NCI-H2227 (cell line): Measurements from ENCODE around the gene ENHO.

Experiments
- DNase-seq: peaks from one replicate; lab custom pipeline; 2025; ENCODE audit not compliant: unreplicated experiment; lab: John Stamatoyannopoulos, UW

Gene ENHO

DNA sequence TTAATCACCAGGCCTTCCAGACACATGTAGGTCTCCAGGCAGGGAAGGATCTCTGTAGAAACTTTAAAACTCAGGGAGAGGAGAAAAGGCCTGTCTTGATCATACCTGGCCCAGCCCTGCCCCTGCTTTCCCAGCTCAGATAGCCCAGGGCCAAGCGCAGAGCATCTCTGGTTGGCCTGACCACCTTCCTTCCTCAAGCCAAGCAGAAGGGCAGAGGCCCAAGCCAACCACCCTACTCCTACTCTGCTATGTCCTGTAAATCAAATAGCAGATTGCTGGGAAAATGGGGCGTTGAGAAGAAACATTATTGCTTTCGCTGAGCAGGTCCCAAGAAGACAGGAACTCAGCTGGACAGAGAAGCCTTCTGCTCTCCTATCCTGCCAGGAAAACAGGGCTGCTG is 14.3 kb downstream of the ENHO start:
- DNase-seq, result no peak

DNA sequence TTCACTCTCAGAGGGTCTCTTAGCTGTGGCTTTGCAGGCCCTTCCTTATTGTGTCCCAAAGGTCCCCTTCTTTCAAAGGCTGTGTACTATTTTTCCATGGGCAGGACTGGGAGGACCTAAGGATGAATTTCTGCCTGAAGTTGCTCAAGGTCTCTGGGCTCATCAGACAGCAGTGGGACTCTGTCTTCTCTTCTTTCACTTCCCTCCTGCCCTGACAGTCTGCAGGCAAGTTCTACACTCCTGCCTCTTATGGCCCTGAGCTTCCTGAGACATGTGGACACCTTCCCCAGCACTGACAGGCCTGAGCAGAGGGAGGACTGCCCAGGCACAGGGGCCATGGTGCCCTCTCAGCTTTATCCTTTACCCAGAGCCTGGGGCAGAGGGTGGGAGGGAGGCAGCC is 14.8 kb downstream of the ENHO start:
- DNase-seq, result no peak

DNA sequence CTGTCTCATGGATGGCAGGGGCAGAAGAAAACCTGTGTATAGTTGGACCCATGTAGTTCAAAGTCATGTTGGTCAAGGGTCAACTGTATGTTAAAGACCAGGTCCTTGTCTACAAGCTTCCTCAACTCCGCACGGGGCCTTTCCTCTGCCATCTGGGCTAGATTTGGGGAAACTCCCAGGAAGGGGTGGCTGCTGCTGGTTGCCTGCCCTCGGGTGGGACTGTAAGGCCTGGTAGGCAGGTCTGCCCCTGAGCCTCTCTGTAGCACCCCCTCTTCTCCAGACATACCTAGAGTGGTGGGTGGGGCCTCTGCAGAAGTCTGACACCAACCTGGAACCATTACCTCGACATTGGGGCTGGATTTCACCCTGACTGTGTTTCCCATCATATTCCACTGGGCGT is 15.2 kb downstream of the ENHO start:
- no peak for DNase-seq

DNA sequence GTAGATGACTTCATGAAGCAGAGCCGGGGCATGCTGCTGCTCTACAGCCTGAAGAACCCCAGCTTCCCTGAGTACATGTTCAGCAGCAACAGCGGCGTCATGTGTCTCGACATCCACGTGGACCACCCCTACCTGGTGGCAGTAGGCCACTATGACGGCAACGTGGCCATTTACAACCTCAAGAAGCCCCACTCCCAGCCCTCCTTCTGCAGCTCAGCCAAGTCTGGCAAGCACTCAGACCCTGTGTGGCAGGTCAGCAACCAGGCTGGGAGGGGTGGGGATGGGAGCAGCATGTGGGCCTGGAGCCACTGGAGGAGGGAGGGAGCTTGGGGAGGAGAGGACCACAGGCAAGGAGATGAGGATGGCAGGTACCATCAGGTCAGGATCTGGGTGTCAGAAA is 16.2 kb downstream of the ENHO start:
- no peak for DNase-seq

DNA sequence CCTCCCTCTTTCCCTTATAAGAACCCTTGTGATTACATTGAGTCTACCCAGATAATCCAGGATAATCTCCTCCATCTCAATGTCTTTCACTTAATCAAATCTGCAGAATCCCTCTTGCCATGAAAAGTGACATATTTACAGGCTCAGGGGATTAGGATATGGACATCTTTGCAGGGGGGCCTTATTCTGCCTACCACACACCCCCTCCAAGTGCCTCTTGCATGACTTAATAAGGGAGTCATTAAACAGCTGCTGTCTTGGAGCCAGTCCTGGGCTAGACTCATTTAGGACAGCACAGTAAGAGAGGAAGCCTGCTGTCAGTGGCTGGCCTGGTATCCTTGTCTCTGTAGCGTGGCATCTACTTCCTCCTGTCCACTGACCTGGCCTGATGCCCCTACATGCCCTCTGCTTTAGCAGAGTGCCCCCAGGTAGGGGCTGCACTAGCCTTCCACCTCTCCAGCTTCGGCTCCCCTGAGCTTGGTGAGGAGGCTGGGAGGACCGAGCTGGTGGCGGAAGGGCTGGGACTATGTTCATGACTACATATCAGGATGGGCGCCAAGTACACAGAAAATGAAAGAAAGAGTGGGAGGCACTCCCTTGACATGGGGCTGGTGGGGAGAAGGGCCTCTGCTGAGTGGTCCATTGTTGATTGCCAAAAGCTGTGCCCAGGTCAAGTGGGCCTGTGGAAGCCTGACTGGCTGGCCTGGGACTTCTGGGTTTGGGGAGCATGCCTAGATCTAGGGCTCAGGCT is 17.2 kb downstream of the ENHO start:
- DNase-seq, result no peak

DNA sequence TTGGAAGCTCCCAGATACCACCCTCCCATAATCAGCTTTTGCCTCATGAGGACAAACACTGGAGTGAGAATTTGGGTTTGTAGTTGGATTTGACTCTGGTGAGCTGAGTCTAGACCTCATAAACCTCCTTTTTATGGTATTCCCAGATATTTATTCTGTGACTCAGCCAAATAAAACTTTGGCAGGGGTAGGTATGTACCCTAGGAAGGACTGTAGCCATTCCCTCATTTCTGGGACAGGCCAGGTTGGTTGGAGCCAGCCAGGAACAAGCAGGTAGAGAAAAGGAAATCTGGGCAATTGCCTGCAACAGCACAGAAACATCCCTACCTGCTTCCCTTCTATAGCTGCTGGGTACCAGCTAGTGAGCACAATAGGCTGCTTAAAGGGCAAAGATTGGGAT is 19.4 kb downstream of the ENHO start:
- no peak for DNase-seq

DNA sequence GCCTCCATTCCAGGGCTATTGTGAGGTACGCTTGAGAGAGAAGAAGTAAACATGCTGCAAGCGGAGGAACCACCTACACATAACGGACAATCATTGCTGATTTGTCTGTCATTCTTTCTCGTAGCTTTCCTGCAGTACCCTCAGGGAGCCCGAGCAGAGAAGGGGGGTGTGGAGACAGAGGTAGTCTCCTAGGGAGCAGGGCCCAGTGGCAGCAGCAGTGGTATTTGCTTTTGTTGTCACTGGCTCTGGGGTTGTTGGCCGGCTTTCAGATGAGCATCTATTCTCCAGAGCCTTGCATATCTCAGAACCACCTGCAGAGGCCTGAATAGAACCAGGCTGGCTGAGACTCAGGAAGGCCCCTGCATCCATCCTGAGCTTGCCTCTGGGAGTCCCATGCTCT is 19.9 kb downstream of the ENHO start:
- no peak for DNase-seq

DNA sequence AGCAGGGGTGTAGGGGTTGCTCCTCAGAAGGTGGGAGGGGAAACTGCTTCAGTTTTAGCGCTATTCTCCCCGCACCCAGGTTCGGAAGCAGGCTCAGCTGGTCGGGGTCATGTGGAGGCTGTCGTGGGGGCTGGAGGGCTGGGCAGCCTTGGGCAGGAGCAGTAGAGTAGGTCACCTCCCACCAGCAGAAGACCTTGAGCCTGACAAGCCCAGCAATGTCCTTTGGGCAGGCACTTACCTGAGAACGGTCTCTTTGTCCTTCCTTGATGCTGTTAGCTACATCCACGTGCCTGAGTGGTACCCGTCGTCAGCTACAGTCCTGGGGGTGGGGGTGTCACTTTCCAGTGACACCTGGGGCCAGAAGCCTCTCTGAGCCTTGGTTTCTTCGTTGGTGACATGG is 20.3 kb downstream of the ENHO start:
- no peak for DNase-seq

DNA sequence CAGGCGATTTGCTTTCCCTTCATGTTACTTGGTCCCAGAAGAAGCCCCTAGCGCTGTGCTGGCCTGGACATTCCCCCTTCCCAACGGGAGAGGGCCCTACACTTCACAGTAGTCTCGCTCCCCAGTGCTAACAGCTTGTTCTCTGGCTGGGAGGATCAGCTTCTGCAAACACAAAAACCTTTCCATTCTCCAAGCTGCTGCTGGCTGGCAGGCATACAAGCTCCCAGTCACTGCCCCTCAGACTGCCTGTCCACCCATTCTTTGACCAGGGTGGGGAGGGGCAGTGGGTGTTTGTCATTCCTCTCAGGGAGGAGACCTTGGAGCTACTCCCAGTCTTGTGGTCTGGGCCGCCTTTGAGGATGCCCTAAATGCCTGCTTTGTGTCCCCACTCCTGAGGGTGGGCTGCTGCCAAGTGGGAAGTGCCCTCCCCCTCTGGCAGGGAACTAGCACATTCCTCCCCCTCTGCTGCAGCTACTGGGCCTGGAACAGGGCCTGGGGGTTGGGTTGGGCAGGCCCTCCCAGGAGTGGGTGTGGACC is 20.8 kb downstream of the ENHO start:
- DNase-seq, result no peak

DNA sequence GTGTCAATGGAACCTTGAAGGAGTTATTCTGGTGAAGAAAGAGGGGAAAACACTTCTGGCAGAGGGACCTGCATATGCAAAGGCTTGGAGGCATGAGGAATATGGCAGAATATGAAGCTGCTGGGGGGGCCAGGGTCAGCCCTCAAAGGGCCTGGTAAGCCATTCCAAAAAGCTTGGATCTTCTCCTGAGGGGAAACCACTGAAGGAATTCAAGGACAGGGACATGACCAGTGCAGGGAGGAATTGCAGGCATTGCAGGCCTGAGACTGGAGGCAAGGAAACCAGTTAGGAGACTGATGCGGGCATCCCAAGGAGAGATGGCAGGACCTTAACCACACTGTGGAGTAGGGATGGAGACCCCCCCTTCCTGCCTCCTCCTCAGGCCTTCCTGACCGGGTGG is 21.4 kb downstream of the ENHO start:
- no peak for DNase-seq

DNA sequence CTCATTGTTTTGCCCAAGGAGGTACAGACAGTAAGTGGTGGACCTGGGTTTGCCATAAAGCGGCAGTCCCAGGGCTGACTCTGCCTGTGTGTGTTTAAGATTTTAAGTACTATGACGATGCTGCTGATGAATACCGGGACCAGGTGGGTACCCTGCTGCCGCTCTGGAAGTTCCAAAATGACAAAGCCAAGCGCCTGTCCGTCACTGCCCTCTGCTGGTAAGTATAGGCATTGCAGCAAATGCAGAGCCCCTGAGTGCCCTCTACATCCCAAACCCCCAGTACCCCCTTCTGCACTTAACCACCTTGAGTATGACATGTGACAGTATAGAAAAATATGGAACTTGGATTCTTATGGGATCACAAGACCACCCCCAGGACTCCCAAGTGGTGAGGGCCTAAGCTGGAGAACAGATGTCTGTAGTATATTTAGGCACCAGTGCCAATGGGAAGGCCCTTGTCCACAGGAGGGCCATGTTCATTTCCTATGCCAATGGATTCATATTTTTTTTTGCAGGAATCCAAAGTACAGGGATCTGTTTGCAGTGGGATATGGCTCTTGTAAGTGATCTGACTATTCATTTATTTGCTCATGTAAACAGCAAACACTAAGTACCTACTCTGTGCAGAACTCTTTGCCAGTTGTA is 22.0 kb downstream of the ENHO start:
- peak; percentile 43 for DNase-seq

DNA sequence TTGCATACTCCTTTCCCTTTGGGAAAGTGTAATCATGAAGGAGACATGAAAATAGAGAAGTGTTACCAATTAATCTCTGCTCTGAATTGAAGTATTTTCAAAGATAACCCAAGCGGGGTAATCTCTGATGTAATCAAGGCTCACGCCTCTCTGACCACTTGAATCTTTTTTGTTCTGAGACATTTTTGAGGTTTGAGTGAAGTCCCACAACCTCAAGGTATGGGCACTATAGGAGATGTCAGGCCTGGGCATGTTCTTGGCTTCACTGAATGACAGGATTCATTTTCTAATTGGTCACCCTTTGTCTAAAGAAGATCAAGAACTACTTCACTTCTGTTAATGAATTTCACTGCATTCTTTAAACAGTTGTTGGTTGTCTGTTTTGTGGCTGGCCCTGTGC is 23.7 kb downstream of the ENHO start:
- DNase-seq, result no peak

DNA sequence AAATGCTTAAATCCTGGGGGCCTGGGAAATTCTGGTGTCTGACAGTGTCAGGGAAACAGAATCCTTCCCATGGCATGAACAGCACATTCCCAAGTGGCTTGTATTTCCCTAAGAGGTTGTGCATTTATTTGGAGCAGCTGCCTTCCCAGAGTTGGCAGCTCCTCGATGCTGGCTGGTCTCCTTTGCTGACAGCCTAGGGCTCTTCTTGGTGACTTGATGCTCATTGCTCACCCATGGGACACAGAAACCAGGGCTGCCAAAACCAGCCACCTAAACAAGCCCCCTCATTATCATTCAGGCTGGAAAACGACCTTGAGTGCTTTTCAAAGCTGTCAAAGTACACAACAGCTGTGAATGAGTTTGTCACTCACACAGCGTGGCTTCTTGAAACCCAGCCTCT is 24.2 kb downstream of the ENHO start:
- no peak for DNase-seq

DNA sequence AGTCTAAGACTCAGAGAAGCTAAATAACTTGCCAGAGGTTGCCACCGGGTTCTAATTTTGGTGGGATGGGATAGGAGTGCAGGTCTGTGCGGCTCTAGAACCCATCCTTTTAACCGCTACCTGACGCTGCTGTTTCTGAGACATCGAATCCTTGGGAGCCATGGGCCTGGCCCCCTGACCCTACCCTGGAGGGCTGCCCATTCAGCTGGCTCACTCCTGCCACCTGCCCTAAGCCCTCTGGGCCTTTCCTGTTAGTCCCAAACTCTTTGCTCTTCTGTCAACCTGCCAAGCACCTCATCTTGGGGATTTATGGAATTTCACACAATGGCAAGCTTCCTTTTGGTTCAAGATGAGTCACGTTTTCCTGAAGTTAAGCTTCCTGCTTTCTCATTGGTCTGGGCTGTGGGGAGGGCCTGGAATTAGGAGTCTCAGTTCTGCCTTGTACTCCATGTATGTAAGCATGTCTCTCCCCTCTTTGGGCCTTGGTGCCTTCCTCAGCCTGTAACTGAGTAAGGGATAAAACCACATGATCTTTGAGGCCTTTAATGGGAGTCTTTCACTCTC is 26.6 kb downstream of the ENHO start:
- DNase-seq, result no peak

DNA sequence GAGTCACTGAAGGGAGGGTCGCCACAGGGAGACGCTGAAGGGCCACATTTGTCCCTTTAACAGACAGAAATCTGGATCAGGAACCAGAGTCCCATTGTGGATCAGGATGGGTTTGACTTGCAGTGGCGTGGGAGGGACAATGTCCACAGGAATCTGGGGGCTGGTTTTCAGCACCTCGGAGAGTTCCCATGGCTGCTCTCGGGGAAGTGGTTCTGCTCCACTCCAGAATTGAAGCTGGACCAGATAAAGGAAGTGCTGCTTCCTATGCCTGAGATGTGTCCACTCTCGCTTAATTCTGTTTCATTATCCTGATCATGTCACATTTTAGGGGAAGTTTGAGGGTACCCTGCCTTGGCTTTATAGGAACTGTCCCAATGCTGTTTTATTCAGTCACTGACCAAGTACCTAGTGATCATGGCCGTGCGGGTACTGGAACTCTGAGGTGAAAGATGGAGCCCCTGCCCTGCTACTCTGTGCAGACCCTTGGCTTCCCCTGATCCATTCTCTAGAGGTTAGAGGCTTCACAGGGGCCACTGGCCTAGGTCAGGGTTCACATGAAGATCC is 28.7 kb downstream of the ENHO start:
- no peak for DNase-seq

DNA sequence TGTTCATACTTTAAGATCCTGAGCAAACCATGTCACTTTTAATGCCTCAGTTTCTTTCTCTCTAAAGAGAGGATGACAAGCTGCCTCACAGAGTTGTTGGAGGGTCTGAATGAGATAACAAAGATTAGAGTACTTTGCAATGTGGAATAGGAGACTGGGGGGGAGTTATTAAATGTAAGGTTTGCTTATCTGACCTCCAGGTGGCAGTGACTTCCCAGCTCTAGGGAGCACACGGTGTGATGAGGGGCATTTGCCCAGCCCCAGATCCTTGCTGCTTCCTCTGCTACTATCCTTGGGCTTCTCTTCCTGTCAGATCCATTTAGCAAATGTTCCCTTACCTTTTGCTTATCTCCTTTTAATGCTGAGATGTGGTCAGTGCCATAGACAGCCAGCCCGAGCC is 30.7 kb downstream of the ENHO start:
- DNase-seq, result no peak

DNA sequence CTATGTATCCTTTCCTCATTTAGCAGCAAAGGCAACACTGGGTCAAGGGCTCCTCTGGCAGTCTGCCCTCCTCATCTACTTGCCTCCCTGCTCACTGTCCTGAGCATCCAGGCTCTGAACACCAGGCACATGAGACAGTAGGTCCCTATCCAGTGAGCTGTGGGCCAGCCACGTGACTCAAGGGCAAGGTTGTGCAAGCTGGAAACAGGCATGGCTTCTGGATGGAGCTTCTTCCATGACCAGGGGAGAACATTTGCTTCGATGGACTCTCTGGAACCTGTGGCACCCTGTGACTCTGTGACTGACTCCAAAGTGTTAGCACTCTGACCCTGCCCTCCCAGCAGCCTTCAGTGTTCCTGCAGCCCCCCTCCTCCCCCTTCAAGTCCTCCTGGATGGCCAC is 31.2 kb downstream of the ENHO start:
- no peak for DNase-seq

DNA sequence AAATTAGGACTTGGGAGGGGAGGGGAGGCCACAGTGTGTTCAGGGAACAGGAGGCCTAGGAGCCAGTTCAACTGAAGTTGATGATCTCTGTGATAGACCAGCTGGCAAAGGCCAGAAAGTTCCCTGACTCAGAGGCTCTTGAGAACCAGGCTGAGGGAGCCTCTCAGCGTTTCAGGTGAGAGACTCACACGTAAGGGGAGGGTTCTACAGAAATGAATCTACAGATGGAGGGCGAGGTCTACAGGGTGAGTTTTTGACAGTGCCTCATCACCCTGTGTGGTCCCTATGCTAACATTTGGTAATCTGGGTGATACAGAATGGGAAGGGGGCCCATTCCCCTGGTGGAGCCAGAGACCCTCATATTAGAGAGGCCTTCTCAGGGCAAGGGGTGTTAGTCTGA is 32.0 kb downstream of the ENHO start:
- no peak for DNase-seq

DNA sequence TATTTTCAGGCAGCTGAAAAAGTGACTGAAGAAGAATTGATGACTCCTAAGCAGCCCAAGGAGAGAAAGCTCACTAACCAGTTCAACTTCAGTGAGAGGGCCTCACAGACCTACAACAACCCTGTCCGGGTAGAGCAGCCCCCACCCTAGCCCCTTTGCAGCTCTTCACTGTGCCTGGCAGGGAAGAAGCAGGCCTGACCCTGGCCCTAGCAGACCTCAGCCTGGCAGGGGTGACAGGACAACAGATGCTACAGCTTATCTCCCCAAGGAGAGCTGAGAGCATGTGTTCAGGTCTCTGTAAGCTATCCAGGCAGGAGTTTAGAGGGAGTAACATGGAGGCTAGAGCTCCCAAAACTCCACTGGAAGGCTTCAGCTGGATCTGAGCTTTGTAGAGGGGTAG is 32.4 kb downstream of the ENHO start:
- no peak for DNase-seq

DNA sequence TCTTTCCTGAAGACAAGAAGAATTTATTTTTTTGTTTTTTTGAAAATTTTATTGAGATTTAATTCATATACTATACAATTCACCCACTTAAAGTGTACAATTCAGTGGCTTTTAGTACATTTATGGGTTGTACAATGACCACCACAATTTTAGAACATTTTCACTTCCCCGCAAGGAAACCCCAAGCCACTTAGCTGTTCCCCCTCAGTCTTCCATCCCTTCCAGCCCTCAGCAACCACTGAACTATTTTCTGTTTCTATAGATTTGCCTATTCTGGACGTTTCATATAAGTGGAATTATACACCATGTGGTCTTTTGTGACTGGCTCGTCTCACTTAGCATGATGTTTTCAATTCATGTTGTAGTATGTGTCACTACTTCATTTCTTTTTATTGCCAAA is 36.2 kb downstream of the ENHO start:
- DNase-seq, result no peak

DNA sequence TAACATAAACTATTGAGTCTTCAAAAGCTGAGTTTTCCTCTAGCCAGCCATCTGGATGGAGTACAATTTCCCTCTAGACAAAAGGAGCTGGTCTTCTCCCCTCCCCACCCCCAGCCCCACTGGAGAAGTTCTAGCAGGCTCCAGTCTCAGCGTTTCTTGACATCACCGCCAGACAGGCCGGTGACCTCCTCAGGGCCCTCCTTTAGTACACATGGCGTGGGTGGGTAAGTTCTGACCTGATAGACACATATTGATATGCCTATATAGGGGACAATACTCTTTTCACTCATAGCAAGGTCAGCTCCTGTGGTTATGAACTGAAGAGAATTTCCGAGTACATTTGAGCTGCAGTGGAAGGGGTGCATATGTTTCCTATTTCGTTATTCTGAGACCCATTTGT is 37.0 kb downstream of the ENHO start:
- DNase-seq, result no peak

DNA sequence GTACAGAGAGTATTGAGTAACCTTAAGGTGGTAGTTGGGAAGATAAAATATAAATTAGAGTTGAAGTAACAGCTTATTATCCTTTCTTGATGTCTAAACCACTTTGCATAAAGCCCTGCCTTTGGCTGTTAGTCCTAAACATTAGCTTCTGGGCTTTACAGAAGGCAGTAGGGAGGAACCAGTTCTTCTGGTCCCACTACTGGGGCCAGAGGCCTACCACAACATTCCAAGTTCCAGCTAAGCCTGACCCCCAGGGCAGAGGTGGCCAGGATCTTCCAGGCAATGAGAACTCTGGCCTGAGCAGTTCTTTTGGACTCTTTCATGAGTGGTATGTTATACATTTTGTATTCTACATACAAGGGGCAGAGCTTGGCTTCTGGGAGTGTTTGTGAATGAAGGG is 38.1 kb downstream of the ENHO start:
- no peak for DNase-seq
